Lower lobe of right lung (tissue), 2 donors: Measurements from ENCODE around the gene HERPUD2. TPM values are rescaled to one million over a fixed set of nuclear protein-coding genes. Genes with fewer than 3 reads are reported as not detected.

Source experiments
- ATAC-seq, 2 donors: fragments of 200-7000 bp; cut with Tn5 transposase; one replicate each; pipeline ENCODE4 v1.9.1; 2020 to 2022; ENCODE audit warnings: mild to moderate bottlenecking in 2 of 2, moderate library complexity in 2 of 2
- DNase-seq: peaks from one replicate; pipeline ENCODE4 v3.0.0-alpha.2; 2020
- H3K27ac ChIP-seq: fragments of 200-600 bp; one replicate; pipeline ENCODE4 v1.8.0; 2022
- H3K27me3 ChIP-seq: fragments of 200-600 bp; one replicate; pipeline ENCODE4 v1.8.0; 2022; ENCODE audit warnings: low read depth
- H3K36me3 ChIP-seq: fragments of 200-600 bp; one replicate; pipeline ENCODE4 v1.8.0; 2022; ENCODE audit warnings: mild to moderate bottlenecking
- H3K4me1 ChIP-seq: fragments of 200-600 bp; one replicate; pipeline ENCODE4 v1.8.0; 2022
- H3K4me3 ChIP-seq: fragments of 200-600 bp; one replicate; pipeline ENCODE4 v1.8.0; 2022; ENCODE audit warnings: mild to moderate bottlenecking
- H3K9me3 ChIP-seq: fragments of 200-600 bp; one replicate; pipeline ENCODE4 v1.8.0; 2022
- CTCF ChIP-seq: fragments of 200-600 bp; IDR thresholded peaks from one replicate; pipeline ENCODE4 v1.8.0; 2022; ENCODE audit warnings: antibody characterized with exemption, mild to moderate bottlenecking
- intact Hi-C: fragments of 100-400 bp; cut with DNase I; formaldehyde crosslinking; loops from one replicate; pipeline ENCODE4 v1.11.0; 2022
- total RNA-seq: library from RNA; stranded (reverse); fragmentation: NEBNext Ultra II Directional; extraction: Animal tissue kit (Norgen Biotek cat#: 25700); gene quantifications from one replicate; pipeline ENCODE4 v1.2.1, GENCODE V29; 2021
- donor health status: DM: no; HTN: yes; CAD: no; lungs with severe emphysema.

HERPUD2 gene
- total RNA-seq, 1 donor from 2014 or later: 40.0 TPM

DNA sequence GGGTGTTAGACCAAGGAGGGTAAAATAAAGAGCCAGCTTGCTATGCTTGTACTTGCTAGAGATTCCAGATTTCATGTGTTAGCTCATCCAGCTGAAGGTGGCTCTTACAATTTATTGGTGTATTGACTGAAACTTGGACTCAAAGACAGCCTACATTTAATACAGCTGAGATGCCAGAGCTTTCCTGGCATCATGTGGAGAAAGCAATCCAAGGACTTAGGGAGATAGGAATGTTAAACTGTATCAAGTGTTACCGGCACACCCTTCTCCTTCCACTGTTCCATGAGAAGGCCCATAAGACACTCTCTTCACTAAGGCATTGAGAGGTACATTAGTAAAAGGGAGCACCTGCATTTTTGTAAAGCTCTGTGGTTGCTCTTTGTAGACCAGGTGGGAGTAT, 9.3 kb upstream of the HERPUD2 start:
- Histone ChIP-seq H3K27ac (no peak overlapping the region), H3K36me3 (no peaks in the 10 kb centered on the region), H3K4me3 (no peak overlapping the region), H3K4me1 (no peaks in the 10 kb centered on the region), H3K27me3 (no peaks in the 10 kb centered on the region), H3K9me3 (no peaks in the 10 kb centered on the region)
- intact Hi-C loops: no loop called here
- DNase-seq: no peak
- no peak for TF ChIP-seq CTCF
- no peak for ATAC-seq

- DNase-seq: no peak
- TF ChIP-seq CTCF: no peak
- intact Hi-C loops: no loop called here
- Histone ChIP-seq H3K36me3 (no peaks in the 10 kb centered on the region), H3K27me3 (no peaks in the 10 kb centered on the region), H3K4me1 (no peaks in the 10 kb centered on the region), H3K4me3 (no peak overlapping the region), H3K27ac (no peak overlapping the region), H3K9me3 (no peaks in the 10 kb centered on the region)
- ATAC-seq: no peak
These were observed 7.6 kb upstream of the HERPUD2 start for GRCh38 chr7:35702541-35702940.

DNA sequence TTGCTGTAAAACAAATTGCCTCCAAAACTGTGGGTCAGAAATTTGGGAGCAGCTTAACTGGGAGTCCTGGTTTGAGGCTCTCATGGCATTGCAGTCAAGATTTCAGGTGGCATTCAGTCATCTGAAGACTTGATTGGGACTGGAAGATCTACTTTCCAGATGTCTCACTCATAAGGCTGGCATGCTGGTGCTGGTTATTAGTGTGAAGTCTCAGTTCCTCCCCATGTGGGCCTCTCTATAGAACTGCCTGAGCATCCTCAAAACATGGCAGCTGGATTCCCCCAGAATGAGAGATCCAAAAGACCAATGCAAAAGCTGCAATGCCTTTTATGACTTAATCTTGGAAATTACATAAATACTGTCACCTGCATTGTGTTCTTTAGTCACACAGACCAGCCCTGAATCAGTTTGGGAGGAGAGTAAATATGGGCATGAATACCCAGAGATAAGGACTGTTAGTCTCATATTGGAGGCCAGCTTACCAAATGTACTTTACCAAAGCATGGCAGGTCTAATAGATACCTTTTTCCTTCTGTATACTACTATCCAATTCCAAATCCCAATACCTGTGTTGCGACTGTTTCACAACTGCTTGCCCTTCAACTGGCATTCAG, 6.5 kb upstream of the HERPUD2 start:
- Histone ChIP-seq H3K4me3 (no peak overlapping the region), H3K4me1 (peaks cover 3% of the 10 kb centered on the region), H3K9me3 (no peaks in the 10 kb centered on the region), H3K27me3 (no peaks in the 10 kb centered on the region), H3K27ac (no peak overlapping the region), H3K36me3 (no peaks in the 10 kb centered on the region)
- no peak for ATAC-seq
- TF ChIP-seq CTCF: no peak
- intact Hi-C loops: no loop called here
- DNase-seq: no peak

DNA sequence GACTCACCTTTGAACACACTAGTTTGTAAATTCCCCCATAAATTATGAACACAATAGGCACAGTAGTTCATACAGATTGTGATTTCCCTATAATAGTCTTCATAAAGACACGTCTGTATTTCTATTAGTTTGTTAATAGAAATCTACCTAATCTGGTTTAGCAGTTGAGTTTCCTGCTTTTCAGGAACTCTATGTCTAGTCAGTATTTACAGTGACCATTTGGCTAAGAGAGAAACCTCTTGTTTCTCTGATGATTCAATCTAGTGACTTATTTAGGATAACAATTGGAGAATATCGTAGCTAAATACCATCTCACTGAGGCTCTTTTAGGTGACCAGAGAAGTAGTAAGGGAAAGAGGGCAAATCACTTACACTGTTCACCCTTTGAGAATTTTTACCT, 5.9 kb upstream of the HERPUD2 start:
- ATAC-seq: no peak
- no peak for DNase-seq
- intact Hi-C loops: no loop called here
- Histone ChIP-seq H3K4me1 (peaks cover 8% of the 10 kb centered on the region), H3K27ac (no peak overlapping the region), H3K4me3 (no peak overlapping the region), H3K9me3 (no peaks in the 10 kb centered on the region), H3K27me3 (no peaks in the 10 kb centered on the region), H3K36me3 (no peaks in the 10 kb centered on the region)
- no peak for TF ChIP-seq CTCF

- DNase-seq: no peak
- peaks cover 13% of the 10 kb centered on the region for H3K4me1 ChIP-seq
- no peak overlapping the region for H3K4me3 ChIP-seq
- intact Hi-C loops: no loop called here
- TF ChIP-seq CTCF: no peak
- H3K36me3 ChIP-seq: no peaks in the 10 kb centered on the region
- H3K27me3 ChIP-seq: no peaks in the 10 kb centered on the region
- no peak overlapping the region for H3K27ac ChIP-seq
- no peak for ATAC-seq
- H3K9me3 ChIP-seq: no peaks in the 10 kb centered on the region
These were observed 5.4 kb upstream of the HERPUD2 start for GRCh38 chr7:35700333-35700732.
